Kasumi-1 (cell line): ENCODE measurements around the gene RFX8.
"Not testable (repeated sequence)": the region's sequence is repeated elsewhere in the genome, so short reads cannot be mapped to it uniquely, and the experiment has no call there.

Source experiments
- DNase-seq, 2 experiments: peaks; one replicate each; lab custom pipeline; 2025; lab: John Stamatoyannopoulos, UW

Gene RFX8

DNA sequence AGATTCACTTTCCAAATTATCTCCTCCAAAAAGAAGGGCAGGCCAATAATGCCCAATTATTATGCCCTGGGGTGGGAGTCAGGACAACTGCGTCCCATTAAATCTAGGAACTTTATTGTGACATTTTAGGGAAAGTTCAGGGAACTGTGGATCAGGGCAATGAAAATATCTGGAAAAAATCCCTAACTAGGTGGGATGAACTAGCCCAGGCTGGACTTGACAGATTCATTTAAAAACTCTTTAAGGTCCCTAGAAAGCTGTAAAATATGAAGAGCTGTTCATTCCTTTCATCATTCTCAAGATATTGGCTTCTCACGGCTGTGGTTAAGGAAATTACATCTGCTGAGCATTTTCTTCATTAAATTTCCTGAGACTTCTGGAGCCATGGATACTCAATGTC, 95.8 kb downstream of the RFX8 start:
- DNase-seq: no peak

DNA sequence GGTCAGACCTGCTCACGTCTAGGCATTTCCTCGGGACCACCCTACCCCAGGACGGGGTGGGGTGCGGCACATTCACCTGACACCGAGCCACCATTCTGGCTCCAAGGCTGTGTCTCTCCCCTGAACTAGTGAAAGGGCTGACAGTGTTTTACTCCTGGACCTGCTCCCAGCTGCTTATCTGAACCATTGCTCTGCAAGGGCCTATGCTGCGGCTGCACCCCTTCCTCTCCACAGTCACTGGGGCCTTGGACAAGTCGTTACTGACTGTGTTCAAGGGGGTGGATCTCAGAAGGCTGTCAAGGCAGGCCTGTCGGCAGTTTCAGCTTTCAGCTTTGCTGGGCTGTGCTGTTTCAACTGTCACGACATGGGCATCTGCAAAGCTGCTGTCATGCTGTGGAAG, 99.3 kb downstream of the RFX8 start:
- DNase-seq: no peak

DNA sequence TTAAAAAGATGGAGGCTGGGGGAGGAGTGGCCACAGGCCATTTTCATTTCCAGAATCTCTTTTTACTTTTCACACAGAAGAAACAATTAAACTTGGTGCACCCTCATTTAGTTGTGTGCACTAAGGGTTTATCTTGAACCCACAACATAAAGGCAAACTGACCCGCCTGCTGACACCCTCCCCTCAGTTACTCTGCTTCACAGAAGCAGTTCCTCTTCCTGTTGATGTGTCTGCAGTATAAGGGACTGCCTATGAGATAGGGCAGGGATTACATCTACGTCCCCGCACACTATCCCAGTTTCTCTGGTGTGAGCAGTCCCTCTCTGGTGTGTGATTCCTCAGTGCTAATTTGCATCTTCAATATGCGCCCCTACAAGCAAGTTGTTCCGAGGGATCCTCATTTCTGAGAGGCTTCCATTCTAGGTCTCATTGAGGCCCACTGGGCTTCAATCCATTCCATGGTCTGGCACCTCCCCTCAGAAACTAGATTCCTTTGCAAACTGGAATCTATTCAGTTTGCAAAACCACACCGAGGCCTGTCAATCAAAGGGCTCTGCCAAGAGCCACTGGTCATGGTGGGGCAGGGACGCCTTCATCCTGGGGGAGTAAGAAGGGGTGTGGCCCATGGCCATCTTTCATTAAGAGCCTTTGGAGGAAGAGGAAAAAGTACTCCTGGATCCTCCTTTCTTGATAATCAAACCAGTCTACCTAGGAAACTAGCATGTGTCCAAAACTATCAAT, 99.9 kb downstream of the RFX8 start:
- no peak for DNase-seq

DNA sequence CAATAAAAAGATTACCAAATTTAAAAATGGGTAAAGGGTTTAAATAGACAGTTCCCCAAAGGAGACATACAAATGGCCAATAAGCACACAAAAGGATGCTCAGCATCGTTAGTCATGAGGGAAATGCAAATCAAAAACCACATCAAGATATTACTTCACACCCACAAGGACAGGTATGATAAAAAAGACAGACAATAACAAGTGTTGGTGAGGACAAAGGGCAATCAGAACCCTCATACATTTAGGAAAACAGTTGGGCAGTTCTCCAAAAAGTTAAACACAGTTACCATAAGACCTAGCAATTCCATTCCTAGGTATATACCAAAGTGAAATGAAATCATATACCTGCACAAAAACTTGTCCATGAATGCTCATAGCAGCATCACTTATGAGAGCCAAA, 102.1 kb downstream of the RFX8 start:
- no peak for DNase-seq

DNA sequence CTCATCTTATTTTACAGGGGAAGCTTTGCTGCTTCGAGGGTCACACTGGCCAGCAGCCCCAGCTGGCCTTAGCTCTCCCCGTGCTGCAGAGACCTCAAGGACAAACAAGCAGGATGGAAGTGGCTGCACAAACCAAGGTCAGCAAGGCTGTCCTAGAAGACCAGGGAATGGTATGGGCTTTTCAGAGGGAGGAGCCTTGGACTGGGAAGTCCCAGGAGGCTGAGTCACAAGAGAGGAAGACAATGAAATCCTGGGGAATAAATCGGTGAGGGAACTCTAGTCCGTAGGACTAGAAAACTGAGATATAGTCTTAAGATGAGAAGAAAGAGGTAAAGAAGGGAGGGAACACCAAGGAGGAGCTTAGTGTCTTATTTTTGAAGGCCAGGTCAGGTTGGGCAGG, 103.3 kb downstream of the RFX8 start:
- no peak for DNase-seq

DNA sequence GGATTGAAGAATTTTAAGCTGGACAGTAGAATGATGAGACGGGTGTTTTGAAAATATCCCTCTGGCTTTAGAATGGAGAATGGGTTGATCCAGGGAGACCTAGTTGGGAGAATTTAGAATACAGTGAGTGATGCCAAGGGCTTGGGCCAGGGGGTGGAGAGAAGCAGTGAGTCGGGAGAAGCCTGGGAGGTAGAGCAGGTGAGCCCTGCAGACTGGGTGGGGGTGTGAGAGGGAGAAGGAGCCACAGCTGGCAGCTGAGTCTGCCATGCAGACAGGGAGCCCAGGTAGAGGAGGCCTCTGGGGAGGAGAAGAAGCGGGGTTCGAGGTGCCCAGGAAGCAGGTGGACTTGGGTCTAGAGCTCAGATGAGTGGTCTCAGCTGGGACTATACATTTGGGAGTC, 105.8 kb downstream of the RFX8 start:
- no peak for DNase-seq

DNA sequence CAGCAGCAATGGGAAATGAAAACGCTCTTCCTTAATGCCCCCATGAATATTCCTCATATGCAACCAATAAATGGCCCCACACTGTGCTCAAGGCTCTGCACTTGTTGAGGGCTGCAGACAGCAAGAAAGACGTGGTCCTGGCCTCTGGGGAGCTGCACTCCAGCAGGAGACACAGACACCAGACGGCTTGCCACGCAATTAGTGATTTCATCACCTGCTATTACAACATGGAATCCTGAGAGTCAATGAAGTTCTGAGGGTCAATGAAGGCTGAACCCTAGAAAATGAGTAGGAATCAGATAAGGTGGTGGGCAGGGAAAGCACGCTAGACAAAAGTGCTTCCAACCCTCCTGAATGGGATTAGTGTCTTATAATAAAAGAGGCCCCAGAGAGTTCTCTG, 106.5 kb downstream of the RFX8 start:
- DNase-seq: no peak

DNA sequence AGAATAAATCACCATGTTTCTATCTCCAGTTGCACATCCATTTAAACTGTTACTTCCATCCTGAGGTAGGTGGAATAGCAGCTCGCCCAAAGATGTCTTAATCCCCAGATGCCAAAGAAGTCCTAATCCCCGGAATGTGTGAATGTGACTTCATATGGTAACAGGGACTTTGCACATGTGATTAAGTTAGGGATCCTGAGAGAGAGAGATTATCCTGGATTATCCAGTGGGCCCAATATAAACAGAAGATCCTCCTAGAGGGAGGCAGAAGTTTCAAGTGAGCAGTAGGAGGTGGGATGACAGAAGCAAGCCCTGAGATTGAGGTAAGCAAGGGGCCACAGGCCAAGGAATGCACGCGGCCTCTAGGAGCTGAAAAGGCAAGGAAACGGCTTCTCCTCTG, 107.4 kb downstream of the RFX8 start:
- DNase-seq: no peak

DNA sequence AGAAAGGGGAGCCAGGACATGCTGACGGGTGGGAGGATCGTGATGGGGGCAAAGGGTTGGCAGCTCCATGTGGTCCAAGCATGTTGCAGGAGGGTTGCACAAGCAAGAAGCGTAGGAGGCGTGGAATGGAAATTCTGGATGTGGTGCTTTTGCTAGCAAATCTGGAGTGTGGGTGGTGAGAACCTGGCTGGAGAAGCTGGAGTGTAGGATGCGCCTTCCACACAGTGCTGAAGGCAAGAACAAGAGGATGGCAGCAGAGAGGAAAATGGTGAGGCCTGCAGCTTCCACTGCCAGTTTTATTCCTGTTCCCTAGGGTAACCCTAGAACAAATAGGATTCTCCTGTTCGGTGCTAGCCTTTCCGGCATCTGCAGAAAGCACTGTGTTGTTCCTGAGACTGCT, 110.0 kb downstream of the RFX8 start:
- no peak for DNase-seq

DNA sequence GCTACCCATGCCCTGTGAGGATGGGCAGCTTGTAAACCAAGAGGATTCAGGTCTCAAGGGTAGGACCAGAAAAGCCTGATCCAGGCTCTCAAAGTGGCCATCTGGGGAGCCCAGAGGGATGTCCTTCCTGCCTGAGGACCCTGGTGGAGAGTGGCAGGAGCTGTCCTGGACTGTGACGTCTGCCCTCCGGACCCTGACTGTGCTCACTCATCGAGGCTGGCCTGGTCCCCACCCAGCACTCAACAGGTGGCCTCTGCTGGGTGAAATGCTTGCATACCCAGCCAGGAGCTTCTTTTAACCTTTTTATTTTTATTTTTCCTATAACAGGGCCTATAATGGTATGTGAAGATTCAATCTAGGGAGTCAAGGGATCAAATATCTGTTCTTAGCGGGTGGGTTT, 112.1 kb downstream of the RFX8 start:
- no peak for DNase-seq

DNA sequence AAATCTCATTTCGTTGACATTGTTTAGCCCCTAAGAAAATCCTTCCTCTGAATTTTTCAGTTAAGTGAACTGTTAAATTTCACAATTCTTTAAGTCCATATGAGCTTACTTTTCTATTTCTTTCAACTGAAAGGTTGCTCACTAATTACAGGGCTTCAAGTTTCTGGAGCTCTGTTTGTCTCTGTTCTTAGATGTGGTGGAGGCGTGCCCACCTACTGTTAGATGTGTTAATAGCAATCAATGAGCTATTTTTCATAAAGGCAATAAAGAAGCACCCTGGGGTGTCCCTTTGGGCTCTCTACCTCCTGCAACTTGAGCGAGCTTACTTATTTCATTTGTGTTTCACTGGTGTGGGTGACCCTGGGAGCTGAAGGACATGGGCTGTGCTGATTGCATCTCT, 112.6 kb downstream of the RFX8 start:
- no peak for DNase-seq

DNA sequence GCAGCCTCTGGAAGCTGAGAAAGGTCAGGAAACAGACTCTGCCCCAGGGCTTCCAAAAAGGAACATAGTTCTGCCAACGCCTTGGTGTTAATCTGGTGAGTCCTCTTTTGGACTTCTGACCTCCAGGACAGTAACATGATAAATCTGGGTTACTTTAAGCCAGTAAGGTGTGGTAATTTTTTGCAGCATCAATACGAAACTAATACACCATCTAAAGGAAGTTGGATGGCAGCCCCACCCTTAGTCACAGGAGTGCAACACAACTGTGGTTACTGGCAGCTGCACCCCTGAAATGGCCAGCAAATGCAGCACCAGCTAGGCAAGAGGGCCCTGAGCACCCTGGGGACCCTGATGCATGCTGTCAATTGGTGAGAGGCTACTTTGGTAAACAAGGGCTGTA, 113.4 kb downstream of the RFX8 start:
- no peak for DNase-seq

DNA sequence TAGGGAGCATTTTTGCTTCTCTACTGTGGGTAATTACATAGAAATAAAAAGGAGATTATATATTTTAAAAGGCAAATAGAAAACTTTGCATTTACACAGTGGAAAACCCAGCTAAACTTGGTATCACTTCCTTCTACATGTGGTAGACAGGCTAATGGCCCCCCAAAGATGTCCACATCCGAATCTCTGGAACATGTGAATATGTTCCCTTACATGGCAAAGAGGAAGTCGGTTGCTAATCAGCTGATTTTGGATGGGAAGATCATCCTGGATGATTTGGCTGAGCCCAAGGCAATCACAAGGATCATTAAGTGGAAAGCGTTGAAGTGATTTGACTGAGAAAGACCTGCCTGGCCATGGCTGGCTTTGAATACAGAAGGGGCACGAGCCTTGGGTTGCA, 113.8 kb downstream of the RFX8 start:
- DNase-seq: no peak

DNA sequence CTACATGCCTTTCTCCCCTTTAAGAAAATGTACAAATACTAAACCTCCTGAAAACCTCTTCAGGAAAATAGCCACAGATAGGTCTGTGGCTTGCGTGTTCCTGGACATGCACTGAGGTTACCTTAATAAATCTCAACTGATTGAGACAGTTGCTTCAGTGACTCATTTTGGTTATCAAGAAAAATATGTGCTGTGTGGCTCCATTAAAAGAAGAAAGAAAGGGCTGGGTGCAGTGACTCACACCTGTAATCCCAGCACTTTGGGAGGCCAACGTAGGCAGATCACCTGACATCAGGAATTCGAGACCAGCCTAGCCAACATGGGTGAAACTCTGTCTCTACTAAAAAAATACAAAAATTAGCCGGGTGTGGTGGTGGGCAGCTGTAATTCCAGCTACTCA, 114.7 kb downstream of the RFX8 start:
- DNase-seq: no peak

DNA sequence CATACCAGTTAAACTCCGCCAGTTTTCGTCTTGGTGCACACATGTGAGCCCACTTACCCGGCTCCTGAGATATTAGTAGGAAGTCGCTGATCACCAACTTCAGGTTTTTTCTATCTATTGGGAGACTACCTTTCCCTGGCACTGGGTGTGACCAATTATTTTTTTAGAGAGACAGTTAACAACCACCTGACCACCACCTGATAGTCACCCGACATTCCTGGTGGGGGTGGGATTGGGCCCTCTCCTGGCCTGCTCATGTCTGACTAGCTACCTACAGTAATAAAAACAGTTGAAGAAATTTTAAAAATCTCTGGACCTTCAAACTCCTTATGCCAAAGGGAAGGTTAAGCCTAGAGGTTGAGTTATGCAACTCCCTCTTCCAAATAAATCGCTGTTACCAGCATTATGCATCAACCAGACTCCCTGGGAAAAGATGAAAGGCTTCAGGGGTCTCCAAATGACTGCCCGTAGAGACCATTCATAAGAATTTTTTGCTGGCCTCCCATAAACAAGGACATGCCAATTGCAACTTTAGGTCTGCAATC, 115.4 kb downstream of the RFX8 start:
- DNase-seq: no peak

DNA sequence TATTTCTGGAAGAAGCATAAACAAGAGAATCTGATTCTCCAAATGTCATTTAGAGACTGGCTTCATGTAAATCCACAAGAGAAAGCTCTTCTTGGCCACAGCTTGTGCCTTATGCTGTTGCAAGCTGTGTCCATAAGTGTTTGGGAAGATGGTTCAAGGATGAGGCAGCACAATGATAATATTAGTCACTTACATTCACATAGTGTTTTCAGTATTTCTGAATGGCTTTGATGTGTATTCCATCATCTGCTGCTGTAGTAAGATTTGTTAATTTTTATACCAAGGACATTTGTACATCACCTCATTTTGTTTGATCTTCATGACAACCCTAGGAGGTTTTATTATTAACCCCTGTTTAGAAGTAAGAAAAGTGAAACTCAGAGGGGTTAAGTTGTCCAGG, 117.5 kb downstream of the RFX8 start:
- no peak for DNase-seq

DNA sequence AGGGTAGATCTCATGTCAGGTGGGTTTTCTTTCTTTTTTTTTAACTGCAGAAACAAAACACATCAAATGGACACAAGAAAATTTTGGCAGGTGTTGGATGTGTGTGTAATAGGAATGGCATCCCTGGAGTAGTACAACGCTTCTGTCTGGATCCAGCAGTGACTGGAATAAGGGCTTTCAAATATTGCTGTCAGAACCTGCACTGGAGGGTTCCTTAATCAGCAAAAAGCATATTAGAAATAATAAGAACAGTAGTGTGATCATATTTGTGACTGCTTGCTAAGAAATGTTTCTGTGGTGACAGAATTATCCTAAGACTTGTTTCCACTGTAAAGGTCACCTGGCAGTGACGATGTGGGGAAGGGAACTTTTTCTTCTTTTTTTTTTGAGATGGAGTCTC, 118.4 kb downstream of the RFX8 start:
- DNase-seq: no peak

DNA sequence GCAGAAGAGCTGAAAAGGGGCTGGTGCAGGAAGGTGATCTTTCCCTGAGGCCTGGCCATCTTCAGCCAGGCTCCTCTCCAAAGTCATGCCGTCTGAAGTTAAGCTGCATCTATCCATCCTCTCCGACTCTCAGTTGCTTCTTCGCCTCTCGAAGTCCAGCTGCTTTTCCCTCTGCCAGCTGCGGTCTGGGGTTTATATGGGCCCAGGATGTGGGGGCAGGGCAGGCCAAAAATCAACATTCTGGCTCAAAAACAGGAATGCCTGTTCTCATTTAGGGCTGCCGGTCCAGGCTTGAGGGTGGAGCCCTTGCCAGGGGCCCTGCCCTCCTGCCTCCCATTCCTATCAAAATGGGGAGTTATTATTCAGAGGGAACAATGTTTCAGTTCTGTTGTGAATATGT, 118.9 kb downstream of the RFX8 start:
- no peak for DNase-seq

DNA sequence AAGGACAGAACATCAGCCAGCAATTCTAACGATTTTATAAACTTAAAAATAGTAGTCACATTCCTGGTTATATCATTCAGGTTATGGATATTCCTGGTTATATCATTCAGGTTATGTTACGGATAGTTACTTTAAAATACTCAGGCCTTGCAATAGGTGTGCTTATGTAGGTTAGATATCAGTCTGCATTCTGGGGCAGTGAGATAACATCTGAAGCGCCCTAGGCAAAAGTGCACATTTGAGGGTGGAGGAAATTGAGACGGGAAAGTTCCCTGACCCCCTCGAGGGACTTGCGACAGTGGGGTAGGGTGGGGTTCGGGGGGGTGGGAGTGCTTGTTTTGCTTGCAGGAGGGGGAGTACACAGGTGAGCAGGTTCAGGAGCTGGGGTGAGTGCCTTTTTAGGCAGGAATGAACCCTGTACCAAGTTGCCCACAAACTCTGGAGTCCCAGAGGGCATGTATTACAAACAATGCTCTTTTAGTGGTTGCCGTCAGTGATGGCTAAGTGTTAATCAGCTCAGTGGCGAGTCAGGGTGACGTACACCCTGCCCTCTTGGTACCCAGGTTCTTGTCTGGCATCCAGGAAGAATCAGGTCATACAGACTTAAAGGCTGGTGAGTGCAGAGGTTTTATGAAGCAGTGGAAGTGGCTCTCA, 119.4 kb downstream of the RFX8 start:
- DNase-seq: no peak

DNA sequence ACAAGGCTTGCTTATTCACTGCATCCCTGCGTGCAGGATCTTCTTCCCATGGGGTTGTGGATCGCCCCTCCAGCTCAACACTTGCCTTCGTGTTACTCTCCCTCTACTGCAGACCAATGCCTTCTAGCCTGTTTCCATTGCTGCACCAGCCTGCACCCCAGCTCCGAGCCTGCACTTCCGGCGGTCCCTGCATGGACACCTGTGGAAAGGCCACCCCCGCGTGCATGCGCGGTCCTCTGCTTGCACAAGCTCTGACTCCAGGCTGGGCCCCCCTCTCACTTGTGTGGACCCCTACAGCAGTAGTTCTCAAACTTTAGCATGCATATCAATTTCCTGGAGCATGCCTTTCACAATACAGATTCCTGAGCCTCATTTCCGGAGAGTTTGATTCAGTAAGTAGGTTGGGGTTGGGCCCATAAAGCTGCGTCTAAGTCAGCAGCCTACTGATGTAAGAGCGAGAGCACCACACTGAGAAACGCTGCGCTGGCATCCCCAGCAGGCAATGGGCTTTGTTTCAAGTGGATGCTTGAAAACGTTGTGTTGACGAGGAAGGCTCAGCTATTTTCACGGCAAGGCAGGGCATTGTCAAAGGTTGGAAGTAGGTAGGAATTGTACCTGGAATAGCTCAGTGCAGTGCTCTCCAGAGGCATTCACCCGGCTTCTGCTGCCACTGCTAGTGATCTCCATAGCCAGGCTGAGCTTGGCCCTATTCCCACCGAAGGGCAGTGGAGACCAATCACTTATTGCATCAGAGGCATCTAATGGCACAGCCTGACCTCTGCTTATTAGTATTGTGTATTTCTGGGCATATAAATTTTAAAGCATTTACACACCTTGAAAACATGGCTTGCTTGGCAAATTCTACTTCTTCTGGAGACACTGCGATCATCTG, 120.2 kb downstream of the RFX8 start:
- DNase-seq: no peak

DNA sequence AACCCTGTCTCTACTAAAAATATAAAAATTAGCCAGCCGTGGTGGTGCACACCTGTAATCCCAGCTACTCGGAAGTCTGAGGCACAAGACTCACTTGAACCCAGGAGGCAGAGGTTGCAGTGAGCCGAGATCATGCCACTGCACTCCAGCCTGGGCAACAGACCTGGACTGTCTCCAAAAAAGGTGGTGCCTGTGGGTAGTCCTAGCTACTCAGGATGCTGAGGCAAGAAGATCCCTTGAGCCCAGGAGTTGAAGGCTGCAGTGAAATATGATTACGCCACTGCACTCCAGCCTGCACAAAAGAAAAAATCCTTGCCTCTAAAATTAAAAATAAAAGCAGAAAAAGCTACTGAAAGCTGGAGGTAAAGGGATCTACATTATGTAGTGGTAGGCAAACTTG, 122.3 kb downstream of the RFX8 start:
- DNase-seq: not testable (repeated sequence)

DNA sequence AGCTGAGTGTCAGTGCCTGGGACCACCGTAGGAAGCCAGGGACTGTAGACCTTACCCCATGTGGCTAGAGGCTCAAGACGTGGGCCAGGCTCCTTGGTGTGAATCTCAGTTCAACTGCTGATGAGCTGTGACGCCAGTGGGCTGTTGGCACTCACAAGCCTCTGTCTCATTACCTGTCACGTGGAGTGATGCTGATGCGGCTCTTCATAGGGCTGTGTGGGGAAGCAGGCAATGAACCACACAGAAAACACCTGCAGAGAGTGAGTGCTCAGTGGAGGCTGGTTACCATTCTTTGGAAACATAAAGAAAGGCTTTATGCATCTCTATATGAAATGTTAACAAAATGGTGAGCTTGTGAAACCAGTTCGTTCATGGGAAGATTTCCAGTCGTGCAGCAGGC, 123.7 kb downstream of the RFX8 start:
- no peak for DNase-seq
